OCI-LY1 (cell line): ENCODE measurements around the gene PCDH12.

Experiments
- H2AFZ ChIP-seq: fragments of 200-600 bp; sonication (generic), shearing (Covaris generic); 2 replicates; pipeline ENCODE4 v1.6.0; 2014; ENCODE audit warnings: antibody characterized with exemption, mild to moderate bottlenecking, low read length
- H3F3A ChIP-seq: fragments of 200-600 bp; sonication (generic), shearing (Covaris generic); 2 replicates; pipeline ENCODE4 v1.6.0; 2014; ENCODE audit warnings: mild to moderate bottlenecking, antibody characterized with exemption, low read length, moderate library complexity; ENCODE audit not compliant: insufficient read depth
- H3K27ac ChIP-seq: fragments of 200-600 bp; sonication (generic); 2 replicates; pipeline ENCODE4 v1.5.1; 2014; ENCODE audit warnings: low read length, mixed run types, mild to moderate bottlenecking, low read depth; ENCODE audit not compliant: poor library complexity, severe bottlenecking
- H3K27me3 ChIP-seq: fragments of 200-600 bp; sonication (generic); 2 replicates; pipeline ENCODE4 v1.6.0; 2014; ENCODE audit warnings: antibody characterized with exemption, mild to moderate bottlenecking, low read length, moderate library complexity; ENCODE audit not compliant: insufficient read depth
- H3K36me3 ChIP-seq: fragments of 200-600 bp; sonication (generic); 2 replicates; pipeline ENCODE4 v1.6.1; 2014; ENCODE audit warnings: mild to moderate bottlenecking, antibody characterized with exemption, low read length, moderate library complexity, mixed read lengths; ENCODE audit not compliant: insufficient read depth
- H3K4me1 ChIP-seq: fragments of 200-600 bp; sonication (generic); 2 replicates; pipeline ENCODE4 v1.5.1; 2014; ENCODE audit warnings: mild to moderate bottlenecking, low read length, moderate library complexity; ENCODE audit not compliant: insufficient read depth, severe bottlenecking
- H3K4me2 ChIP-seq: fragments of 200-600 bp; sonication (generic), shearing (Covaris generic); 2 replicates; pipeline ENCODE4 v1.6.1; 2014; ENCODE audit warnings: low read length
- H3K4me3 ChIP-seq: fragments of 200-600 bp; sonication (generic); 2 replicates; pipeline ENCODE4 v1.5.1; 2014; ENCODE audit warnings: low read length, low read depth, mild to moderate bottlenecking, mixed read lengths; ENCODE audit not compliant: poor library complexity, severe bottlenecking
- H3K79me2 ChIP-seq: fragments of 200-600 bp; shearing (Covaris generic); 2 replicates; pipeline ENCODE4 v1.6.1; 2016; ENCODE audit warnings: mixed run types, low read length, mixed read lengths; ENCODE audit not compliant: insufficient read depth
- H3K9ac ChIP-seq: fragments of 200-600 bp; sonication (generic), shearing (Covaris generic); 2 replicates; pipeline ENCODE4 v1.6.1; 2014; ENCODE audit warnings: mild to moderate bottlenecking, low read length, mixed read lengths
- H3K9me2 ChIP-seq: fragments of 200-600 bp; sonication (generic), shearing (Covaris generic); 2 replicates; pipeline ENCODE4 v1.6.1; 2014; ENCODE audit warnings: low read depth, mild to moderate bottlenecking, low read length, mixed read lengths
- H3K9me3 ChIP-seq: fragments of 200-600 bp; shearing (Covaris generic); 2 replicates; pipeline ENCODE4 v1.6.1; 2014; ENCODE audit warnings: low read length, mixed read lengths
- H4K20me1 ChIP-seq: fragments of 200-600 bp; sonication (generic), shearing (Covaris generic); 2 replicates; pipeline ENCODE4 v1.6.0; 2016; ENCODE audit warnings: mild to moderate bottlenecking, low read length; ENCODE audit not compliant: insufficient read depth
- CTCF ChIP-seq: fragments of 200-600 bp; sonication (generic), shearing (Covaris generic); IDR thresholded peaks from 2 replicates; pipeline ENCODE4 v1.5.1; 2017; ENCODE audit warnings: mild to moderate bottlenecking, antibody characterized with exemption, low read length, moderate library complexity, mixed read lengths
- EZH2 ChIP-seq: fragments of 200-600 bp; sonication (generic), shearing (Covaris generic); IDR thresholded peaks from 2 replicates; pipeline ENCODE4 v1.8.0; 2017; ENCODE audit warnings: borderline replicate concordance, mixed run types, mild to moderate bottlenecking, antibody characterized with exemption, low read length, moderate library complexity, mixed read lengths

The PCDH12 gene

GRCh38 chr5:141908796-141909195 lies 49.2 kb downstream of the PCDH12 start:
- Histone ChIP-seq H3K4me1 (peaks cover 3% of the 10 kb centered on the region), H3K36me3 (no peaks in the 10 kb centered on the region), H3K9me3 (peaks cover 2% of the 10 kb centered on the region; the same call in 1 of the 2 replicates), H3K4me2 (no peak overlapping the region), H3K27me3 (no peaks in the 10 kb centered on the region; the same call in 1 of the 2 replicates), H2AFZ (no peak overlapping the region), H3K9ac (no peak overlapping the region), H3K4me3 (no peak overlapping the region), H3K79me2 (no peaks in the 10 kb centered on the region), H3K9me2 (no peaks in the 10 kb centered on the region), H4K20me1 (no peaks in the 10 kb centered on the region), H3K27ac (no peak overlapping the region), H3F3A (no peaks in the 10 kb centered on the region)
- no peak for TF ChIP-seq CTCF
- no peak for TF ChIP-seq EZH2

- no peak overlapping the region for H3K4me2 ChIP-seq
Observed at GRCh38 chr5:141906972-141907371, 51.0 kb downstream of the PCDH12 start.

GRCh38 chr5:141906517-141906916 lies 51.5 kb downstream of the PCDH12 start:
- Histone ChIP-seq H3K79me2 (no peaks in the 10 kb centered on the region), H3K9me2 (no peaks in the 10 kb centered on the region), H3K4me2 (no peak overlapping the region), H2AFZ (no peak overlapping the region), H3K27ac (no peak overlapping the region), H3K36me3 (no peaks in the 10 kb centered on the region), H3K27me3 (no peaks in the 10 kb centered on the region; the same call in 1 of the 2 replicates), H3K4me3 (no peak overlapping the region), H3K4me1 (no peaks in the 10 kb centered on the region), H3F3A (no peaks in the 10 kb centered on the region), H4K20me1 (no peaks in the 10 kb centered on the region), H3K9ac (no peak overlapping the region), H3K9me3 (peaks cover 2% of the 10 kb centered on the region; the same call in 1 of the 2 replicates)
- TF ChIP-seq CTCF (no peak), EZH2 (no peak)

More at GRCh38 chr5:141906972-141907371, 51.0 kb downstream of the PCDH12 start:
- H3K9ac ChIP-seq: no peak overlapping the region
- H3K27me3 ChIP-seq: no peaks in the 10 kb centered on the region; the same call in 1 of the 2 replicates
- H3K9me2 ChIP-seq: no peaks in the 10 kb centered on the region
- no peaks in the 10 kb centered on the region for H3K4me1 ChIP-seq
- no peak overlapping the region for H3K27ac ChIP-seq
- no peak overlapping the region for H2AFZ ChIP-seq
- TF ChIP-seq CTCF (no peak), EZH2 (no peak)
- no peaks in the 10 kb centered on the region for H3K79me2 ChIP-seq
- no peaks in the 10 kb centered on the region for H3F3A ChIP-seq
- peaks cover 2% of the 10 kb centered on the region; the same call in 1 of the 2 replicates for H3K9me3 ChIP-seq
- no peaks in the 10 kb centered on the region for H4K20me1 ChIP-seq
- no peak overlapping the region for H3K4me3 ChIP-seq
- H3K36me3 ChIP-seq: no peaks in the 10 kb centered on the region
